Spleen (tissue), 11 donors: ENCODE results near the gene SYNM. TPM values are rescaled to one million over a fixed set of nuclear protein-coding genes. Genes with fewer than 3 reads are reported as not detected.

ENCODE experiments used
- DNase-seq: peaks from one replicate; pipeline ENCODE4 v3.0.0-alpha.2; 2020
- H3K27ac ChIP-seq, 8 donors: fragments of 200-600 bp; sonication (generic) in 7 of 8; 1 replicate in 4 of 8; 2 replicates in 4 of 8; pipeline versions ENCODE4 v1.5.0 to v1.8.0; 2016 to 2021; ENCODE audit warnings: inconsistent platforms in 4 of 8, mild to moderate bottlenecking in 4 of 8, moderate library complexity in 1 of 8
- H3K27me3 ChIP-seq, 7 donors: fragments of 200-600 bp; sonication (generic) in 6 of 7; replicated peaks in 1 of 7; 1 replicate in 4 of 7; 2 replicates in 3 of 7; pipeline versions ENCODE4 v1.5.0 to v1.8.0; 2016 to 2021; ENCODE audit warnings: inconsistent platforms in 3 of 7, mild to moderate bottlenecking in 1 of 7
- H3K36me3 ChIP-seq, 6 donors: fragments of 200-600 bp; sonication (generic) in 5 of 6; 1 replicate in 4 of 6; 2 replicates in 2 of 6; pipeline versions ENCODE4 v1.5.0 to v1.8.0; 2016 to 2021; ENCODE audit warnings: inconsistent platforms in 2 of 6
- H3K4me1 ChIP-seq, 6 donors: fragments of 200-600 bp; sonication (generic) in 5 of 6; 1 replicate in 3 of 6; 2 replicates in 3 of 6; pipeline versions ENCODE4 v1.5.0 to v1.8.0; 2016 to 2021; ENCODE audit warnings: inconsistent platforms in 3 of 6
- H3K4me3 ChIP-seq, 8 donors: fragments of 200-600 bp; sonication (generic) in 7 of 8; 1 replicate in 4 of 8; 2 replicates in 4 of 8; pipeline versions ENCODE4 v1.5.0 to v1.8.0; 2016 to 2021; ENCODE audit warnings: inconsistent platforms in 4 of 8, mild to moderate bottlenecking in 4 of 8, moderate library complexity in 2 of 8
- H3K9me3 ChIP-seq, 8 donors: fragments of 200-600 bp; sonication (generic) in 7 of 8; 1 replicate in 4 of 8; 2 replicates in 4 of 8; pipeline versions ENCODE4 v1.5.0 to v1.8.0; 2016 to 2021; ENCODE audit warnings: inconsistent platforms in 4 of 8
- POLR2A ChIP-seq, 3 donors: fragments of 450-650 bp; IDR thresholded peaks; one replicate each; pipeline ENCODE4 v1.5.1; 2017; ENCODE audit warnings: antibody characterized with exemption in 3 of 3, mild to moderate bottlenecking in 1 of 3
- POLR2AphosphoS5 ChIP-seq, 3 donors: sonication (generic); formaldehyde crosslinking; IDR thresholded peaks; one replicate each; pipeline ENCODE4 v1.5.1; 2017; ENCODE audit warnings: antibody characterized with exemption in 3 of 3
- WGBS, 5 donors: extraction: QIAGEN DNeasy Blood & Tissue Kit in 3 of 5; methylation state at CpG; one replicate each; pipeline versions ENCODE4 v1.1.5 to v1.1.7; 2013 to 2018; 5-methylcytosine and 5-hydroxymethylcytosine counted together
- intact Hi-C: fragments of 100-400 bp; cut with DNase I; formaldehyde crosslinking; loops from one replicate; pipeline ENCODE4 v1.15.0; 2023; ENCODE audit warnings: low total_unique reads
- polyA plus RNA-seq, 3 donors: library from polyadenylated mRNA; stranded (reverse); fragments of 200-250 nt; gene quantifications; one replicate each; pipeline ENCODE4 v1.2.1, GENCODE V29; 2013
- total RNA-seq, 7 donors: library from RNA; depleted of rRNA in 3 of 7; stranded (reverse); fragments of >200 nt in 3 of 7; fragmentation: NEBNext Ultra II Directional in 4 of 7; extraction: Animal tissue kit (Norgen Biotek cat#: 25700) in 4 of 7; gene quantifications; one replicate each; pipeline versions ENCODE4 v1.1.0 to v1.2.1, GENCODE V29; 2016 to 2021
- TF ChIP-seq, protein P1 (sequence below), 11 experiments: fragments of 200-600 bp in 7 of 11; fragments of 450-650 bp in 4 of 11; sonication (generic) in 4 of 11; IDR thresholded peaks in 8 of 11; conservative IDR thresholded peaks in 3 of 11; 1 replicate in 7 of 11; 2 replicates in 4 of 11; pipeline versions ENCODE4 v1.4.0 to v1.8.0; 2016 to 2021; ENCODE audit warnings: antibody characterized with exemption in 11 of 11, inconsistent platforms in 4 of 11, mild to moderate bottlenecking in 1 of 11
- donor health status: healthy with polysubstance abuse.
- donor health status: DM: no; HTN: no; CAD: no; lungs with moderate emphysema.
- donor health status: DM: no; HTN: no; CAD: no.
- donor health status: Bipolar disorder and iron deficiency.
- donor health status: healthy.
- donor health status: DM: no; HTN: no; CAD: no.
- donor health status: DM: yes; HTN: yes; CAD: no.

SYNM gene
- total and polyA plus RNA-seq, 10 donors = 3.3 to 10.7 (median 4.1) TPM

DNA sequence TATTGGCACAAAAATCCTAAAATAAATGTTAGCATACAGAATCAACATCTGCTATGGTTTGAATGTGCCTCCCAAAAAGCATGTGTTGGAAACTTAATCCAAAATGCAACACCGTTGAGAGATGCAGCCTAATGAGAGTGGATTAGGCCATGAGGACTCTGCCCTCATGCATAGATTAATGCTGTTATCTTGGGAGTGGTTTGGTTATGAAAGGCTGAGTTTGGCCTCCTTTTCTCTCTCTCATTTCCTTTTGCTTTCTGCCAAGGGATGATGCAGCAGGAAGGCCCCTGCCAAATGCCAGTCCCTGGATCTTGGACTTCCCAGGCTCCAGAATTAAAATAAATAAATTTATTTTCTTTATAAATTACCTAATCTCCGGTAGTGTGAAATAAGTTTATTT, 49.4 kb downstream of the SYNM start:
- Histone ChIP-seq H3K9me3 (no peaks in the 10 kb centered on the region), H3K27me3 (no peaks in the 10 kb centered on the region), H3K27ac (no peak overlapping the region), H3K4me1 (no peaks in the 10 kb centered on the region), H3K36me3 (peaks cover 0 to 22% (median 3%) of the 10 kb centered on the region in 6 donors), H3K4me3 (no peak overlapping the region)
- 80 to 96% (median 85%) methylated on average over 2 of the region's 2 CpGs for WGBS, 5 donors
- intact Hi-C loops = no loop called here
- no peak for DNase-seq
- TF ChIP-seq POLR2A (IDR thresholded peaks at IDR 0.05) (no peak), POLR2AphosphoS5 (IDR thresholded peaks at IDR 0.05) (no peak)
- TF ChIP-seq, protein P1, sequence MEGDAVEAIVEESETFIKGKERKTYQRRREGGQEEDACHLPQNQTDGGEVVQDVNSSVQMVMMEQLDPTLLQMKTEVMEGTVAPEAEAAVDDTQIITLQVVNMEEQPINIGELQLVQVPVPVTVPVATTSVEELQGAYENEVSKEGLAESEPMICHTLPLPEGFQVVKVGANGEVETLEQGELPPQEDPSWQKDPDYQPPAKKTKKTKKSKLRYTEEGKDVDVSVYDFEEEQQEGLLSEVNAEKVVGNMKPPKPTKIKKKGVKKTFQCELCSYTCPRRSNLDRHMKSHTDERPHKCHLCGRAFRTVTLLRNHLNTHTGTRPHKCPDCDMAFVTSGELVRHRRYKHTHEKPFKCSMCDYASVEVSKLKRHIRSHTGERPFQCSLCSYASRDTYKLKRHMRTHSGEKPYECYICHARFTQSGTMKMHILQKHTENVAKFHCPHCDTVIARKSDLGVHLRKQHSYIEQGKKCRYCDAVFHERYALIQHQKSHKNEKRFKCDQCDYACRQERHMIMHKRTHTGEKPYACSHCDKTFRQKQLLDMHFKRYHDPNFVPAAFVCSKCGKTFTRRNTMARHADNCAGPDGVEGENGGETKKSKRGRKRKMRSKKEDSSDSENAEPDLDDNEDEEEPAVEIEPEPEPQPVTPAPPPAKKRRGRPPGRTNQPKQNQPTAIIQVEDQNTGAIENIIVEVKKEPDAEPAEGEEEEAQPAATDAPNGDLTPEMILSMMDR (IDR thresholded peaks at IDR 0.05 in 8 of 11, conservative IDR thresholded peaks at IDR 0.05 in 3 of 11) = no peak

DNA sequence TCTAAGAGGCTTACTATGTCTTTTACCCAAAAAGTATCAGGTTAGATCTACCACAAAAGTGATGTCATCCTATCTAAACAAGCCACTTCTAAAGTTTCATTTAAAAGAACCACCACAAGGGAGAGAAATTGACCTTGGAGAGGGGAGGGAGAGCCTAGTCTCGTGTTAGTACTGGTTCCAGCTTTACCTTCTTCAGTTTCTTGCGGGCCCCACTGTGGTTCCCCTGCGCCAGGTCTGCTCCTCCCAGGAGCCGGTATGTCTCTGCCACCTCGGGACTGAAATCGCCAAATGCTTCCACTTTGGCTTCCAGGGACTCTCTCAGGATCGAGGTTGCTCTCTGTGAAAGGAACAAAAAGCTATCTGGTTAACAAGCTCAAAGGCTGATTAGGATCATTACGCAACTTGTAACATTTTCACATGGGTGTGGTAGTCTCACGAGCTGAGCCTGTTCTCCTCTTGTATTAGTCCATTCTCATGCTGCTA, 51.1 kb downstream of the SYNM start:
- no peak overlapping the region for H3K27ac ChIP-seq

DNA sequence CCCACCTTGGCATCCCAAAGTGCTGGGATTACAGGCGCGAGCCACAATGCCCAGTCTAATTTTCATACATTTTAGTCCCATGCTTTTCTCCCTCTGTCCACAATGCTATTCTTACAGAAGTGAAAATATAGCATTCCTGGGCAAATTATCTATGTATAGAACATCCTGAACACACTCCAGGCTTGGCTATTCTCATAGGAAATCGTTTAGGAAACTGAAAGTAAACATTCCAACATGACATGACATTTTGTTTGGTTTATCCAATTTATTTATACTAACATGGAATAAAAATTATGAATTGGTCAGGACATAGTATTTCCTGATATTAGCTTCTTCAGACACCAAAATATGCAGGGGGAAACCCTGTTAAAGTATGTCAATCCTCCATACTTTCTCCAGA, 52.6 kb downstream of the SYNM start:
- WGBS, 5 donors = 70 to 78% (median 73%) methylated on average over 3 of the region's 3 CpGs
- no peak for DNase-seq
- no peaks in the 10 kb centered on the region for H3K4me1 ChIP-seq
- no peaks in the 10 kb centered on the region for H3K27me3 ChIP-seq
- H3K27ac ChIP-seq = no peak overlapping the region
- no peak for TF ChIP-seq POLR2AphosphoS5 (IDR thresholded peaks at IDR 0.05)
- TF ChIP-seq POLR2A (IDR thresholded peaks at IDR 0.05) = no peak
- TF ChIP-seq, protein P1 (IDR thresholded peaks at IDR 0.05 in 8 of 11, conservative IDR thresholded peaks at IDR 0.05 in 3 of 11) = no peak
- no peak overlapping the region for H3K4me3 ChIP-seq
- intact Hi-C loops = no loop called here
- no peaks in the 10 kb centered on the region for H3K9me3 ChIP-seq
- H3K36me3 ChIP-seq = peaks cover 0 to 16% (median 3%) of the 10 kb centered on the region in 6 donors

More for the DNA sequence above, 51.1 kb downstream of the SYNM start:
- DNase-seq = no peak
- Histone ChIP-seq H3K36me3 (peaks cover 0 to 14% (median 3%) of the 10 kb centered on the region in 6 donors), H3K9me3 (no peaks in the 10 kb centered on the region), H3K4me1 (no peaks in the 10 kb centered on the region), H3K4me3 (no peak overlapping the region), H3K27me3 (no peaks in the 10 kb centered on the region)
- intact Hi-C loops = no loop called here
- TF ChIP-seq POLR2AphosphoS5 (IDR thresholded peaks at IDR 0.05) (no peak), POLR2A (IDR thresholded peaks at IDR 0.05) (no peak)
- TF ChIP-seq, protein P1 (IDR thresholded peaks at IDR 0.05 in 8 of 11, conservative IDR thresholded peaks at IDR 0.05 in 3 of 11) = no peak
- 79 to 84% (median 83%) methylated on average over 9 of the region's 9 CpGs for WGBS, 5 donors

DNA sequence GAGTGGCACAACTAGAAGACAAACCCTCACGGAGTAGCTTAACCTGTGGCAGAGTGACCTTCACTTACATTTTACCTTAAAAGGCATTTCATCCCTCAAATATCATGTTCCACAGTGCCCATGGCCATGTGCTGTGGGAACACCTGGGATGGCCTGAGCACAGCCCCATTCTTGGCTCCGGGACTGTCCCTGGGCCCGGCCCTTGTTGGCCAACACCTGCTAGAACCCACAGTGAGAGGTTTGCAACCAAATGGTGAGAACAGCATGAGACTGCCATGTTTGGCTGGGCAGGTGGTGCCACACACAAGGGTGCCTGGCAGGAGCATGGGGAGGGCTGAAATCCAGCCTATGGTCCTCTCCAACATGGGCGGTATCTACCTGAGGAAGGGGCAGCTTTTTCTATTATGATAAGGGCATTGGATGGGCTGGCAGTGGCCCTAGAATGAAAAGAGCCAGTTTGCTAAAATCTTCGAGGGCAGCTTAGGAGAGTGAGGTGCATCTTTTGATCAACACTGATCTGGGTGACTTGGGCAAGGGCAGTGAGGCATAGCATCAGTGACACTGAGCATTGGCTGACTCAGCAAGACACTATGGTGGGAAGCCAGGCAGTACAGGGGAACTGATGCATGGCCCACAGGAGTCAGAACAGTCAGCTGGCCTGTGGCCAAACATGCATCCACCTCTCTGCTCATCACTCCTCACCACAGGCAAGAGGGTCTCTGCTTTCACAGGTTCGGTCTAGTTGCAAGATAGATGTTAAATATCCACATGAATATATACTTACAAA, 53.9 kb downstream of the SYNM start:
- Histone ChIP-seq H3K36me3 (peaks cover 0 to 21% (median 3%) of the 10 kb centered on the region in 6 donors), H3K9me3 (no peaks in the 10 kb centered on the region), H3K27me3 (no peaks in the 10 kb centered on the region), H3K4me3 (no peak overlapping the region), H3K4me1 (no peaks in the 10 kb centered on the region), H3K27ac (no peak overlapping the region)
- TF ChIP-seq, protein P1 (IDR thresholded peaks at IDR 0.05 in 8 of 11, conservative IDR thresholded peaks at IDR 0.05 in 3 of 11) = no peak
- TF ChIP-seq POLR2AphosphoS5 (IDR thresholded peaks at IDR 0.05) = no peak
- no peak for TF ChIP-seq POLR2A (IDR thresholded peaks at IDR 0.05)
- intact Hi-C loops = no loop called here
- WGBS, 5 donors = 91 to 97% (median 92%) methylated on average over 6 of the region's 6 CpGs
- no peak for DNase-seq
